SK-N-SH treated with all-trans-retinoic acid at 6 μM for 48 hours (cell line): ENCODE measurements around the gene ZCCHC24.

ENCODE experiments used
- ATAC-seq: fragments of 200-7000 bp; cut with Tn5 transposase; 3 replicates; pipeline ENCODE4 v1.9.1; 2020; ENCODE audit warnings: mild to moderate bottlenecking, moderate library complexity
- ARNTL ChIP-seq: fragments of 450-650 bp; formaldehyde crosslinking; IDR thresholded peaks from 2 replicates; pipeline ENCODE4 v1.5.0; 2020; ENCODE audit warnings: low read depth, mild to moderate bottlenecking, moderate library complexity, borderline replicate concordance
- BACH2 ChIP-seq: fragments of 250-450 bp; sonication (Bioruptor Pico); IDR thresholded peaks from 2 replicates; pipeline ENCODE4 v1.9.0; 2021; ENCODE audit warnings: mild to moderate bottlenecking, borderline replicate concordance
- CSDC2 ChIP-seq: fragments of 250-450 bp; sonication (Bioruptor Pico); IDR thresholded peaks from 2 replicates; pipeline ENCODE4 v1.5.0; 2020; ENCODE audit warnings: mild to moderate bottlenecking, moderate library complexity
- ESRRG ChIP-seq: fragments of 250-450 bp; sonication (Bioruptor Pico); IDR thresholded peaks from 2 replicates; pipeline ENCODE4 v1.6.1; 2021; ENCODE audit warnings: mild to moderate bottlenecking
- GLIS3 ChIP-seq: fragments of 250-450 bp; sonication (Bioruptor Pico); IDR thresholded peaks from 2 replicates; pipeline ENCODE4 v1.5.0; 2020; ENCODE audit warnings: mild to moderate bottlenecking, moderate library complexity
- ISL1 ChIP-seq: fragments of 250-450 bp; sonication (Bioruptor Pico); IDR thresholded peaks from 2 replicates; pipeline ENCODE4 v2.1.2; 2022; ENCODE audit warnings: mild to moderate bottlenecking, moderate library complexity
- OSR1 ChIP-seq: fragments of 250-450 bp; sonication (Bioruptor Pico); IDR thresholded peaks from 2 replicates; pipeline ENCODE4 v1.8.0; 2022; ENCODE audit warnings: moderate library complexity, mild to moderate bottlenecking, inconsistent platforms
- PPARA ChIP-seq: fragments of 250-450 bp; sonication (Bioruptor Pico); IDR thresholded peaks from 2 replicates; pipeline ENCODE4 v1.5.0; 2020; ENCODE audit warnings: mild to moderate bottlenecking, borderline replicate concordance
- RARB ChIP-seq: fragments of 250-450 bp; sonication (Bioruptor Pico); IDR thresholded peaks from 2 replicates; pipeline ENCODE4 v1.8.0; 2021; ENCODE audit warnings: mild to moderate bottlenecking, moderate library complexity
- SNAI2 ChIP-seq: fragments of 250-450 bp; sonication (Bioruptor Pico); IDR thresholded peaks from 2 replicates; pipeline ENCODE4 v1.5.0; 2020; ENCODE audit warnings: mild to moderate bottlenecking, moderate library complexity
- TCF4 ChIP-seq: fragments of 250-450 bp; sonication (Bioruptor Pico); IDR thresholded peaks from 2 replicates; pipeline ENCODE4 v1.8.0; 2021; ENCODE audit warnings: mild to moderate bottlenecking, moderate library complexity, borderline replicate concordance
- TOX ChIP-seq: fragments of 250-450 bp; sonication (Bioruptor Pico); IDR thresholded peaks from 2 replicates; pipeline ENCODE4 v1.8.0; 2021; ENCODE audit warnings: mild to moderate bottlenecking, moderate library complexity, borderline replicate concordance
- ZC3H10 ChIP-seq: fragments of 250-450 bp; sonication (Bioruptor Pico); IDR thresholded peaks from 2 replicates; pipeline ENCODE4 v1.5.1; 2021; ENCODE audit warnings: mild to moderate bottlenecking, moderate library complexity
- ZFP3 ChIP-seq: fragments of 250-450 bp; sonication (Bioruptor Pico); IDR thresholded peaks from 2 replicates; pipeline ENCODE4 v1.5.0; 2020; ENCODE audit warnings: mild to moderate bottlenecking, moderate library complexity
- ZFP30 ChIP-seq: fragments of 450-650 bp; formaldehyde crosslinking; IDR thresholded peaks from 2 replicates; pipeline ENCODE4 v1.5.0; 2022; ENCODE audit warnings: mild to moderate bottlenecking, moderate library complexity
- ZNF565 ChIP-seq: fragments of 450-650 bp; formaldehyde crosslinking; conservative IDR thresholded peaks from 2 replicates; pipeline ENCODE4 v1.5.0; 2020; ENCODE audit warnings: low read depth, mild to moderate bottlenecking, moderate library complexity
- ZNF70 ChIP-seq: fragments of 450-650 bp; formaldehyde crosslinking; IDR thresholded peaks from 2 replicates; pipeline ENCODE4 v1.5.0; 2020; ENCODE audit warnings: mild to moderate bottlenecking, moderate library complexity
- ZNF8 ChIP-seq: fragments of 450-650 bp; formaldehyde crosslinking; IDR thresholded peaks from 2 replicates; pipeline ENCODE4 v1.5.0; 2020; ENCODE audit warnings: mild to moderate bottlenecking, moderate library complexity
- TF ChIP-seq, protein P1 (sequence below): fragments of 250-450 bp; sonication (Bioruptor Pico); IDR thresholded peaks from 2 replicates; pipeline ENCODE4 v1.8.0; 2021; ENCODE audit warnings: low read depth, mild to moderate bottlenecking, moderate library complexity, borderline replicate concordance
- TF ChIP-seq, protein P2 (sequence below): fragments of 250-450 bp; sonication (Bioruptor Pico); IDR thresholded peaks from 2 replicates; pipeline ENCODE4 v1.5.1; 2021; ENCODE audit warnings: mild to moderate bottlenecking, moderate library complexity
- TF ChIP-seq, protein P3 (sequence below): fragments of 250-450 bp; sonication (Bioruptor Pico); IDR thresholded peaks from 2 replicates; pipeline ENCODE4 v1.5.1; 2020; ENCODE audit warnings: low read depth, mild to moderate bottlenecking, moderate library complexity
- TF ChIP-seq, protein P4 (sequence below): fragments of 250-450 bp; sonication (Bioruptor Pico); IDR thresholded peaks from 2 replicates; pipeline ENCODE4 v1.8.0; 2020; ENCODE audit warnings: mild to moderate bottlenecking, moderate library complexity, borderline replicate concordance

ZCCHC24 gene

DNA sequence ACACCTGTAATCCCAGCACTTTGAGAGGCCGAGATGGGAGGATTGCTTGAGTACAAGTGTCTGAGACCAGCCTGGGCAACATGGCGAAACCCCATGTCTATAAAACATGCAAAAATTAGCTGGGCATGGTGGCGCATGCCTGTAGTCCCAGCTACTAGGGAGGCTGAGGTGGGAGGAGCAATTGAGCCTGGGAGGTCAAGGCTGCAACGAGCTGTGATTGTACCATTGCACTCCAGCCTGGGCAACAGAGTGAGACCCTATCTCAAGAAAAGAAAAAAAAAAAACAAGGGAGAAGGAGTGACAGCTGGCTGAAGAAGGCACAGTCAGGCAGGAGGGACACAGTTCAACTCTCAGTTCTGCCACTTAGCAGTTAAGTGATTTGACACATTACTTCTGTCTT, 26.4 kb upstream of the ZCCHC24 start:
- TF ChIP-seq RARB (CRISPR knock-in tag) (no peak), OSR1 (CRISPR knock-in tag) (no peak), TOX (CRISPR knock-in tag) (no peak), ZC3H10 (CRISPR knock-in tag) (no peak), ARNTL (CRISPR knock-in tag) (no peak), PPARA (CRISPR knock-in tag) (no peak), ZFP30 (CRISPR knock-in tag) (no peak), TCF4 (CRISPR knock-in tag) (no peak), ZNF8 (CRISPR knock-in tag) (no peak), BACH2 (CRISPR knock-in tag) (no peak), ISL1 (CRISPR knock-in tag) (no peak), GLIS3 (CRISPR knock-in tag) (no peak), ZFP3 (CRISPR knock-in tag) (no peak), SNAI2 (CRISPR knock-in tag) (no peak), ZNF565 (CRISPR knock-in tag) (no peak)
- TF ChIP-seq, protein P1, sequence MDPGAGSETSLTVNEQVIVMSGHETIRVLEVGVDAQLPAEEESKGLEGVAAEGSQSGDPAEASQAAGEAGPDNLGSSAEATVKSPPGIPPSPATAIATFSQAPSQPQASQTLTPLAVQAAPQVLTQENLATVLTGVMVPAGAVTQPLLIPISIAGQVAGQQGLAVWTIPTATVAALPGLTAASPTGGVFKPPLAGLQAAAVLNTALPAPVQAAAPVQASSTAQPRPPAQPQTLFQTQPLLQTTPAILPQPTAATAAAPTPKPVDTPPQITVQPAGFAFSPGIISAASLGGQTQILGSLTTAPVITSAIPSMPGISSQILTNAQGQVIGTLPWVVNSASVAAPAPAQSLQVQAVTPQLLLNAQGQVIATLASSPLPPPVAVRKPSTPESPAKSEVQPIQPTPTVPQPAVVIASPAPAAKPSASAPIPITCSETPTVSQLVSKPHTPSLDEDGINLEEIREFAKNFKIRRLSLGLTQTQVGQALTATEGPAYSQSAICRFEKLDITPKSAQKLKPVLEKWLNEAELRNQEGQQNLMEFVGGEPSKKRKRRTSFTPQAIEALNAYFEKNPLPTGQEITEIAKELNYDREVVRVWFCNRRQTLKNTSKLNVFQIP, result no peak
- TF ChIP-seq, protein P2, sequence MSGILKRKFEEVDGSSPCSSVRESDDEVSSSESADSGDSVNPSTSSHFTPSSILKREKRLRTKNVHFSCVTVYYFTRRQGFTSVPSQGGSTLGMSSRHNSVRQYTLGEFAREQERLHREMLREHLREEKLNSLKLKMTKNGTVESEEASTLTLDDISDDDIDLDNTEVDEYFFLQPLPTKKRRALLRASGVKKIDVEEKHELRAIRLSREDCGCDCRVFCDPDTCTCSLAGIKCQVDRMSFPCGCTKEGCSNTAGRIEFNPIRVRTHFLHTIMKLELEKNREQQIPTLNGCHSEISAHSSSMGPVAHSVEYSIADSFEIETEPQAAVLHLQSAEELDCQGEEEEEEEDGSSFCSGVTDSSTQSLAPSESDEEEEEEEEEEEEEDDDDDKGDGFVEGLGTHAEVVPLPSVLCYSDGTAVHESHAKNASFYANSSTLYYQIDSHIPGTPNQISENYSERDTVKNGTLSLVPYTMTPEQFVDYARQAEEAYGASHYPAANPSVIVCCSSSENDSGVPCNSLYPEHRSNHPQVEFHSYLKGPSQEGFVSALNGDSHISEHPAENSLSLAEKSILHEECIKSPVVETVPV (CRISPR knock-in tag), result no peak
- TF ChIP-seq, protein P3, sequence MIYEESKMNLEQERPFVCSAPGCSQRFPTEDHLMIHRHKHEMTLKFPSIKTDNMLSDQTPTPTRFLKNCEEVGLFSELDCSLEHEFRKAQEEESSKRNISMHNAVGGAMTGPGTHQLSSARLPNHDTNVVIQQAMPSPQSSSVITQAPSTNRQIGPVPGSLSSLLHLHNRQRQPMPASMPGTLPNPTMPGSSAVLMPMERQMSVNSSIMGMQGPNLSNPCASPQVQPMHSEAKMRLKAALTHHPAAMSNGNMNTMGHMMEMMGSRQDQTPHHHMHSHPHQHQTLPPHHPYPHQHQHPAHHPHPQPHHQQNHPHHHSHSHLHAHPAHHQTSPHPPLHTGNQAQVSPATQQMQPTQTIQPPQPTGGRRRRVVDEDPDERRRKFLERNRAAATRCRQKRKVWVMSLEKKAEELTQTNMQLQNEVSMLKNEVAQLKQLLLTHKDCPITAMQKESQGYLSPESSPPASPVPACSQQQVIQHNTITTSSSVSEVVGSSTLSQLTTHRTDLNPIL, result no peak
- TF ChIP-seq, all 23 proteins: peak for 0
- no peak for ATAC-seq

DNA sequence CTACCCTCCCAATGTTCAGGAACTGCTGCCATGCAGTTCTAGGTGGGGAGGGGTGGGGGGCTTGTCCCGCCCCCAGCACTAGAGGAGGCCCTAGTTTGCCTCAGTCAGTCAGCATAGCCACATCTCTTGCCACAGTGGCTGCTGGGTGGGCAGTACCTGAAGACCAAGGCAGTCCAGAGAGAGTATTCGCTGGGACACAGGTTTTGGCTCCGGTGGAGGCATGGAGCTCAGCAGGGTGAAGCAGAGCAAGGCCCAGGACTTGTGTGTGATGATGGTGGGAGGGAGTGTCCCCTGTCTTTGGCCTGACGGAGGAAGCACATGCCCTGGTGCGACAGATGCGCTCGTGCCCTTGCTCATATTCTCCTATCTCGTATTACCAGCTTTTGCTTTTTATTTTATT, 24.7 kb upstream of the ZCCHC24 start:
- TF ChIP-seq ZFP30 (CRISPR knock-in tag) (no peak), RARB (CRISPR knock-in tag) (no peak), TOX (CRISPR knock-in tag) (no peak), ZC3H10 (CRISPR knock-in tag) (no peak), ARNTL (CRISPR knock-in tag) (no peak), TCF4 (CRISPR knock-in tag) (no peak), OSR1 (CRISPR knock-in tag) (no peak), ZNF70 (no peak), ISL1 (CRISPR knock-in tag) (no peak), ESRRG (CRISPR knock-in tag) (no peak)
- TF ChIP-seq, protein P1, result no peak
- TF ChIP-seq, protein P4, sequence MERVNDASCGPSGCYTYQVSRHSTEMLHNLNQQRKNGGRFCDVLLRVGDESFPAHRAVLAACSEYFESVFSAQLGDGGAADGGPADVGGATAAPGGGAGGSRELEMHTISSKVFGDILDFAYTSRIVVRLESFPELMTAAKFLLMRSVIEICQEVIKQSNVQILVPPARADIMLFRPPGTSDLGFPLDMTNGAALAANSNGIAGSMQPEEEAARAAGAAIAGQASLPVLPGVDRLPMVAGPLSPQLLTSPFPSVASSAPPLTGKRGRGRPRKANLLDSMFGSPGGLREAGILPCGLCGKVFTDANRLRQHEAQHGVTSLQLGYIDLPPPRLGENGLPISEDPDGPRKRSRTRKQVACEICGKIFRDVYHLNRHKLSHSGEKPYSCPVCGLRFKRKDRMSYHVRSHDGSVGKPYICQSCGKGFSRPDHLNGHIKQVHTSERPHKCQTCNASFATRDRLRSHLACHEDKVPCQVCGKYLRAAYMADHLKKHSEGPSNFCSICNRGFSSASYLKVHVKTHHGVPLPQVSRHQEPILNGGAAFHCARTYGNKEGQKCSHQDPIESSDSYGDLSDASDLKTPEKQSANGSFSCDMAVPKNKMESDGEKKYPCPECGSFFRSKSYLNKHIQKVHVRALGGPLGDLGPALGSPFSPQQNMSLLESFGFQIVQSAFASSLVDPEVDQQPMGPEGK (CRISPR knock-in tag), result no peak
- ATAC-seq, result no peak

DNA sequence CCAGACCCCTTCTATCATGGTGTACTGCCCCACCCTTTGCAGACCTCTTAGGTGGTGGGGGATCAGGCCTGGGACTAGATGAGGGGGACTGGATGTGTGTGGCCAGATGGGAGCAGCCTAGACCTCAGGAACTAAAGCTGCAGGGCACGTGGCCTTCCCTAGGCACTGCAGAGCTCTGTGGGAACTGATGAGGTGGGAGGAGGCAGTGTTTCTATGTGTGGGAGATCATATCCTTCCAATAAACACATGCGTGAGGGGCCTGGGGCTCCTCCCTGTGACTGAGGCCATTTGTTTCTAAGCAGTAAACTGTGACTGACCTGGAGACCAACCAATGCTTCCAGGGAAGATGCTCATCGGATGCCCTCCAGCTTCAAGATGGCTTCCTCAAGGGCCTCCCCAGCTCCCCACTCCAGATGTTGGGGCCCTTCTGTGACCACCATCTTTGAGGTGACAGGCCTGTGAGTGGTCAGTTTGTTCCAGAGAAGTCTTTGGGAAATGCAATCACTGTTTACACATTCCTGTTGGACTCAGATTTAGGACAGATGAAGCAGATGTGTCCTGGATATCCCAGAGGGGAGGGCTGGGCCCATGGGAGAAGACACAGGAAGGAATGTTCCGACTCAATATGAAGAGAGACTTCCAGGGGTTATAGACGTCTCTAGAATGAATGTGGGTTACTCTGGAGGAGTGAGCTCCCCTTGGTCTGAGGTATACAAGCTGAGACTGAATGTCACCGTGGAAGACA, 23.6 kb upstream of the ZCCHC24 start:
- TF ChIP-seq OSR1 (CRISPR knock-in tag) (no peak), ESRRG (CRISPR knock-in tag) (no peak), ZFP30 (CRISPR knock-in tag) (no peak), ZNF70 (no peak), CSDC2 (no peak), TCF4 (CRISPR knock-in tag) (no peak), TOX (CRISPR knock-in tag) (no peak), RARB (CRISPR knock-in tag) (no peak), ISL1 (CRISPR knock-in tag) (no peak)
- TF ChIP-seq, protein P1, result no peak
- TF ChIP-seq, protein P2 (CRISPR knock-in tag), result no peak
- no peak for ATAC-seq
